ENCODE results near the gene CDRT15L2.
"Not testable (repeated sequence)": the region's sequence is repeated elsewhere in the genome, so short reads cannot be mapped to it uniquely, and the experiment has no call there.

- TF ChIP-seq POLR2AphosphoS5, CTCF (IDR thresholded peaks at IDR 0.05): not testable (repeated sequence)
These were observed 49.4 kb upstream of the CDRT15L2 start for GRCh38 chr17:20530104-20530503.
